Measurements from ENCODE around the gene ZNF81.
"Not testable (repeated sequence)": the region's sequence is repeated elsewhere in the genome, so short reads cannot be mapped to it uniquely, and the experiment has no call there.

The ZNF81 gene

DNA sequence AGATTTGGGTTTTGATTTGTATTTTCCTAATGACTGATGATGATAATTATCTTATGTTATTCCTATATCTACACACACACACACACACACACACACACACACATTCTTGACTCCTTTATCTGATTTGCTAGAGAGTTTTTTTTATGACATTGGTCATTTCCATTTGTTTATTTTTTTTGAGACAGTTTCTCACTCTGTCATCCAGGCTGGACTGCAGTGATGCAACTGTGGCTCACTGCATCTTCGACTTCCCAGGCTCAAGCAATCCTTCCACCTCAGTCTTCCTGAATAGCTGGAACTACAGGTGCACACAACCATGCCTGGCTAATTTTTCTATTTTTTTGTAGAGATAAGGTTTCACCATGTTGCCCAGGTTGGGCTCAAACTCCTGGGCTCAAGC lies 6.7 kb downstream of the ZNF81 start:
- DNase-seq (ENCODE audit: low spot score): no peak

DNA sequence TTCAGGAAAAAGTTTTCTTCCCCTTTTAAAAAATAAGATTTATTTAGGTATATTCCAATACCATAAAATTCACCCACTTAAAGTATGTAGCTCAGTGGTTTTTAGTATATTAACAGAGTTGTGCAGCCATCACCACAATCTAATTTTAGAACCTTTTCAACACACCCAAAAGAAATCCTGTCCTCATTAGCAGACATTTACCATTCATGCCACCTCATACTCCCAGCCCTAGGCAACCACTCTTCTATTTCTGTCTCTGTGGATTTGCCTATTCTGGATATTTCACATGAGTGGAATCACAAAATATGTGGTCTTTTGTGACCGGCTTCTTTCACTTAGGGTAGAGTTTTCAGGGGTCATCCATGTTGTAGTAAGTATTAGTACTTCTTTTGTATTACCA lies 7.4 kb downstream of the ZNF81 start:
- DNase-seq (ENCODE audit: low spot score): no peak

DNA sequence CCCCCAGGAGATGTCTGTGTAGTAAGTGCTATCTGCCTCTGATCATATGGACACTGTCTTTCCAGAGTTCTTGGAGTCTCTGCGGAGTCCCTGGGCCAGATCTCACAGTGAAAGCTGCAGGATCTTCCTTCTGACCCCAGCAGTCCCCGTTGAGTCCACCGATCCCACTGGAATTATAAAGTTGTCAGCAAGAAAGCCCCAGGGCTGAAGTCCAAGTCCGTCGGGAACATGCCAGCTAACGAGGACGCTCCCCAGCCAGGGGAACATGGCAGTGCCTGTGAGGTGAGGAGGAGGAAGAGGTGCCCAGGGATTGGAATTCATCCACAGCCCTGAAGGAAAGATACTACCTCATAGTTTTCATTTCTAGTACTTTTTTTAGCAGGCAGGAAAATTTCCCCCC lies 9.3 kb downstream of the ZNF81 start:
- no peak for DNase-seq (ENCODE audit: low spot score)

DNA sequence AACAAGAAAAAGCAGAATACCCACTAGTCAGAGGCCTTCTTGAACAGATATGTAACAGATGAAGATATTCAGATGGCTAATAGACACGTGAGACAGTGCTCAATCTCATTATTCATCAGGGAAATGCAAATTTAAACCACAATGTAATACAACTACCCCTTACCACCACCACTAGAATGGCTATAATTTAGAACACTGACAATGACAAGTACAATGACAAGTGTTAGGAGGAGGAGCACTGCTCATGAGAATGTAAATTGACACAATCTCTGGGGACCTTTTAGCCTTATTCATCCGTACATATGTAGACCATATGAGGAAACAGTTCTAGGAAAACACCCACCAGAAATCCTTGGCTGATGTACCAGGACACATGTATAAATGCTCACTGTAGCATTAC lies 13.1 kb downstream of the ZNF81 start:
- DNase-seq (ENCODE audit: low spot score): no peak

DNA sequence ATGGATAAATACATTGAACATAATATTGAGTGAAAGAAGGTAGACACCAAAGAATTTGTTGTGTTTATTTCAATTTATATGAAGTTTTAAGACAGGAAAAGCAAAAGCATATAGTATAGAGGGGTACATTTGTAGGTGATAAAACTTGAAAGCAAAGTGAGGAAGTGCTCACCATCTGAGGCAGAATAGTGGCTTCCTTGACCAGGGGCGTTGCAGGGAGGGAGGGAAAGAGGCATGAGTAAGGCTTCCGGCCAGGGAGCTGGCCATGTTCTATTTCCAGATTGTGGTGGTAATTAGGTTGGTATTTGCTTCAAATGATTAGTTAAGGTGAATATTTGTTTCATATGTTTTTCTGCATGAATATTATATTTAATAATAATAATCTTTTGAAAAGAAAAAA lies 13.7 kb downstream of the ZNF81 start:
- not testable (repeated sequence) for DNase-seq (ENCODE audit: low spot score)

DNA sequence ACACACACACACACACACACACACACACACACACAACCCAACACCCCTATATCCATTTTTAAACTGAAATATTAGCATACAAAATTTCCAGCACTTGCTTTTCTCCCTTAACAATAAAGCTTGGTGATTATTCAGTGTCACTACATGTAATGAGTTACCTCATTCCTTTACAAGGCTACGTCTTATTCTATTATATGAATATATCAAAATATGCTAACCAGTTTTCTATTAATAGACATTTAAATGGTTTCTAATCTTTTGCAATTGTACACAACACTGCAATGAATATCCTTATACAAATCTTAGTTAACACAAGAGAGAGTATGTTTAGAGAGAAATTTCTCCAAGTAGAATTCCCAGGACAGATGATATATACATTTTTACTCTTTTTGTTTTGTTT lies 14.2 kb downstream of the ZNF81 start:
- DNase-seq (ENCODE audit: low spot score): no peak

DNA sequence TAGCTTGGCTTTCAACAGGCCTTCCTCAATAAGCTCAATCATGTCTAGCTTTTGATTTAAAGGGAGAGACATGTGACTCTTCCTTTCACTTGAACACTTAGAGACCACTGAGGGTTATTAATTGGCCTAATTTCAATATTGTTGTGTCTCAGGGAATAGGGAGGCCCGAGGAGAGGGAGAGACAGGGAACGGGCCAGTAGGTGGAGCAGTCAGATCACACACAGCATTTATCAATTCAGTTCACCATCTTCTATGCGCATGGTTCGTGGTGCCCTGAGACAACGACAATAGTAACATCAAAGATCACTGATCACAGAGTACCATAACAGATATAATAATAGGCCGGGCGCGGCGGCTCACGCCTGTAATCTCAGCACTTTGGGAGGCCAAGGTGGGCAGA lies 17.8 kb downstream of the ZNF81 start:
- DNase-seq (ENCODE audit: low spot score): peak; percentile 10

DNA sequence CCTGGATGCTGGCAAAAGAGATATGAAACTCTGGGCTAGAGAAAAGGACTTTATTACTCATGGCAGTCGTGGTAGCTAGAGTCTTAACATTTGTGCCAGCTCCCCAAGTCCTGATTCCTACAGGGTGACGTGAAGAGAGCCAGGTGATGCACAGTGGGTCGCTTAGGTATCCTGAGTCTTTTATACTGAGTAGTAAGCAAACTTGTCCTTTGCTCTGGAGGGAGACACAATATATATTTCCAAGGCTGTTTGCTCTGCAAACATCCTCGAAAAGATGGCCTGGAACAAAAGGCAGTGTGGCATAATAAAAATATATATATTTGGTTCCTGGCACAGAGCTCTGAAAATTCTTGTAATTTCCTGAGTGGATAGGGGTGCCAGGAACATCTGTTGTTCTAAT lies 23.0 kb downstream of the ZNF81 start:
- DNase-seq (ENCODE audit: low spot score): no peak

DNA sequence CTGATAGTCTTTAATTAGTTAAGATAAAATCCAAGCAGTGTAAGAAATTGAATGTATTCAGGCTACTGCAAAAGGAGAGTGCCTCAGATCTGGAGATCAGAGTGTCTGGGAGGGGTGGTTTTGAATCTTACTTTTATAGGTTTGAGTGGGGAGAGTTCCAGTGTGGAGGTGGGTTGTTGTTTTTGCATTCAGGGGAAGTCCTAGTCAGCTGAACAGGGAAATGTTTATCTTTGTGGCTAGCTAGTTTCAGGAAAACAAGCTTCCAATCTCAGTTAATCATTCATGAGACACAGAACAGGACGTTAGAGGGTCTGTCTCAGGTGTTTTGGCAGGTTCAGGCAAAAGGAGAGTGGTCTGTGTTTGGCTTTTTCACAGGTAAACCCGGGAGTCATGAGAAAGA lies 26.0 kb downstream of the ZNF81 start:
- DNase-seq (ENCODE audit: low spot score): no peak

DNA sequence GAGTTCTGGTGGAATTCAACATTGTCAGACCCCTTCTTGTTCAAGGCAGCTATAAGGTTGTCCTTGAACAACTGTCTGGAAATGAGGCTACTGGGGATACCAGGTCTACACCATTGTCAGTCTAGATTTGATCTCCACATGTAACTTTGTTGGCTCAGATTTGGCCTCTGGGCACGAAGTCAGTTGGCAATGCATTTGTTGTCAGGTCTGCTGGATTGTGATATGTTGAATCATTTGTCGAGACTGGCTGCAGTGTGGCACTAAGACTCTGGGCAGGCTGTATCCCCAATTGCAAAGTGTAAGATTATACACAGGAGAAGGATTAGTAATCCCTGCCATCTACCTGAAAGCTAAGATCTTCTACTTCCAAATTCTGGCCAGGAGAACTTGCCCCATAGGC lies 26.5 kb downstream of the ZNF81 start:
- DNase-seq (ENCODE audit: low spot score): no peak

DNA sequence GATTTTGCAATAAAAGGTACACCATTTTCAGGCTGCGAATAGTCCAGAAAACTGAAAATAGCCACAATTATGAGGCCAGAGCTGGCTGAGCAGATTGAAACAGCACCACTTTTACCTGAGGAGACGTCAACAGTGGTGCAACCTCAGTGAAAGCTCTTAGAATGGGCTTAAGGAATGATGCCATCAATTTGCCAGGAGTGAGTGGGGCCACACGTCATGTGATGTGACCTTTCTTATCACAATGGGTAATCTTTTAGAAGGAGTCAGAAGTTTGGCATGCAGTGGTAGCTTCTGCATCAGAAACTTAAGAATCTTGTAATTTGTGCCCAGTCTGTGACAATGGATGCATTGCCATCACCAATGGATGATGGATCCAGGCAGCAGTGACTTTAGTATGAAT lies 27.6 kb downstream of the ZNF81 start:
- DNase-seq (ENCODE audit: low spot score): no peak

DNA sequence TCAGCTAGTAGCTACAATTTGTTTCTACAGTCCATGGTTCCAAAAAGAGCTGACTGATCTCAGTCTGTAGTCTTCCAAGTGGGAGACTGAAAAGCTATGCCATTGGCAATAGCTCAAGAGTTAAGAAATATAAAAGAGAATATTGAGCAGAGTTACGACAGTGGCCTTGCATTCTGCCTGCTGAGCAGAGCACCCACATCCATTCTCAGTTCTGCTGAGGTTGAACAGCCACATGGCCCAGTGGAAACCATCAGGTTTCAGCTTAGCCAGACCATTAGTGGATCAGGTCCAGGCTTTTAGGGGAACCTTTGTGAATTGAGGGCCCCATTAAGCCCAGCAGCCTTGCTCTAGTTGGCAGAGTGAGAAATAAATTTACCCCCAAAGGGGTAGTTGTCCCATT lies 28.1 kb downstream of the ZNF81 start:
- DNase-seq (ENCODE audit: low spot score): no peak

DNA sequence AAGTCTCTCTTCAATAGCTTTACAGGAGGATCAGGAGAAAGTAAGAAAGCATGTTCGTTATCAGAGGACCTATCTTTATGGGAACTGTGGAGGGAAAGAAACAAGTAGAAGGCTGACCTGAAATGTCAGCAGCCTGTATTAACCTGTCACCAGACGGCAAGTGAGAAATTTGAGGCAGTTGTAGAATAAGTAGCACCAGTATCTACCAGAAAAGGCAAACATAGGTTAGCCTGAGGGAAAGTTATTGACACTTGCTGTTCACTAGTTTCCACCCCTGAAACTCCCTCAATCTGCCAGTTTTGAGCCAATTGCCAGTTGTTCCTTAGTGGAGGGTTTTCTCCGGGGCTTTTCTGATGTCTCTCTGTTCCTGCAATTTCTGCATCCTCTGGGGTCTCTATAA lies 36.4 kb downstream of the ZNF81 start:
- DNase-seq (ENCODE audit: low spot score): no peak

DNA sequence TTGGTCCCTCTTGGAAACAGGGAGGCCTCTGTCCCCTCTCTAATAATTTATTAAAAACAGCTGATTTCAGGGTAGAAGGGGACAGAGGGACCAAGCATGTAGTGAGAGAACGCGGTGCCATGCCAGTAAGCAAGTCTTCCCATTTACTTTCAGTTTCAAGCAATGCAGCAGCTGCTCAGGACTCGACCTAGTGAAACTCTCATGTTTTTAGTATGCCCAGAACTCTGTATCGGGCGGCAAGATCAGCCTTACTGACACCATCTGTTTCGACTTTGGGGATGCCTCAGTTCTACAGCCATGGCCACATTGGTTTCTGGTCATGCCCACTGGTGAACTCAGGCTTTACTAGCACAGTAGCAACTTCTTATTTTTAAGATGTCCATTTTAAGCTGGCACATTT lies 40.6 kb downstream of the ZNF81 start:
- DNase-seq (ENCODE audit: low spot score): no peak

DNA sequence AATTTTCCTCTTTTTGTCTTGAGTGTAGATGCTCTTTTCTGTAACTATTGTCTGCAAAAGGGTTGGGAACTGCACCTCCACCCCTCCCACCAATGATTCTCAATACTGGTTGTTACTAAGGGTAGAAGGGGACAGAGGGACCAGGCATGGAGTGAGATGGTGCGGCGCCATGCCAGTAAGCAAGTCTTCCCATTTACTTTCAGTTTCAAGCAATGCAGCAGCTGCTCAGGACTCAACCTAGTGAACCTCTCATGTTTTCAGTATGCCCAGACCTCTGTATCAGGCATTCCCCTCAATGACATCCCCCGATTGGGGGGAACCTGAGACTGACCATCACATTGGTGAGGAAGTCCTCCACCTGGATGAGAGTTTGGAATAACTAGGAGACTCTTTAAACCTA lies 41.5 kb downstream of the ZNF81 start:
- no peak for DNase-seq (ENCODE audit: low spot score)

DNA sequence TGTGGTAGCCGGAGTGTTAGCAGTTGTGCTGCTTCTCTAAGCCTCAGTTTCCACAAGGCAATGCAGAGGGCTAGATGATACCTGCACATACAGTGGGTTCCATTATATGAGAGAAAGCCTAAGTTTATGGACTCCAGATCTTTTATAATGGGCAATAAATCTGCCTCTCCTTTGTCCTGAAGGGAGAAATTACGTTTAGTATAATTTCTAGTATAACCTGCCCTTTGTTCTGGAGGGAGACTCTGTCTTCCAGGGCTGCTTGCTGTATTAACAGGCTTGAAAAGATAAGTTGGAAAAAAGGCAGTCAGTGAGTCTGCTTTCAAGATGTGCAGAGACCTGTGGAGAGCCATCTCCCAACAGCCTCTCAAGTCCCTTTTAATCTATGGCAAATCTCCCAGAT lies 42.8 kb downstream of the ZNF81 start:
- no peak for DNase-seq (ENCODE audit: low spot score)

DNA sequence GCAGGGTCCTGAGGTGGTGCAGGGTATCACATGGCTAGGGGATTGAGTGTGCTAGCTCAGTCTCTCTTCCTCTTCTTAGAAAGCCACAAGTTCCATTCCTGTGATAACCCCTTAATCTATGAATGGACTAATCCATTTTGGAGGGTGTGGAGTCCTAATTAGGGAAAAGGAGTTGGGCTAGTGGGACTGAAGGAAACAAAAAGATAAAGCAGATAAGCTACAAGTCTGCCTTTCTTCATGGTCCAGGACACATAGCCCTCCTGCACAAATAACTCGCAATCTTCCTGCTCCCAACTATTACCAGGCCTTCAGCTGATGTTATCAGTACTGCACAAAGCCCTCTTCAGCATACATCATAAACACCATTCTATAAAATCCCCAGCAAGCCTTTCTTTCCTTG lies 44.2 kb downstream of the ZNF81 start:
- peak; percentile 51 for DNase-seq (ENCODE audit: low spot score)

DNA sequence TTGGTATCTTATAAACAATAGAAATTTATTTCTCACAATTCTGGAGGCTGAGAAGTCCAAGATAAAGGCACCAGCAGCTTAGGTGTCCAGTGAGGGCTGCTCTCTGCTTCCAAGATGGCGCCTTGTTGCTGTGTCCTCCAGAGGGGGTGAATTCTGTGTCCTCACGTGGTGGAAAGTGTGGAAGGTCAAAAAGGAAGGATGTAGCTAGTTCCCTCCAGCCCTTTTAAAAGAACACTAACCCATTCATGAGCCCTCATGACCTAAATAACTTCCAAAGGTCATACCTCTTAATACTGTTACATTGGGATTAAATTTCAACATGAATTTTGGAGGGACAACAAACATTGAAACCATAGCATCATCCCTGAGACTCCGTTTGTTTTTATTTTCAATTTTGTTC lies 48.8 kb downstream of the ZNF81 start:
- no peak for DNase-seq (ENCODE audit: low spot score)

DNA sequence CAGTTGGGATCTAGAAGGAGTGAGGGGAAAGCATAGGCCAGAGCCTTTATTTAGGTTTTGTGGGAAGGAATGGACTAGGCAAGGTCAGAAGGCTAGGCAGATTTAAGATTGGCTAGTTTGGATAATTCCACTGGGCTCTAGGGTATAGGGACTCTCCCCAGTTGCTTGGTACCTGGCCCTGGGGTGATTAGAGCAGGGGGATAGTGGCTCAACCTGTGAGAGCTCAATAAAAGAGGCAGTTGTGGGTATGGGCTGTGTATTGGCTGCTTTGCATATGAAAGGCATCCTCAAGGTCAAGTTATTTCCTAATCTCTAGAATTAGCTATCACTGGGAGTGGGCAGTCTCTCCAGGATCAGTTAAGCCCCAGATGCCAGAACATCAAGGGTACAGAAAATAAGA lies 61.3 kb downstream of the ZNF81 start:
- DNase-seq (ENCODE audit: low spot score): no peak

DNA sequence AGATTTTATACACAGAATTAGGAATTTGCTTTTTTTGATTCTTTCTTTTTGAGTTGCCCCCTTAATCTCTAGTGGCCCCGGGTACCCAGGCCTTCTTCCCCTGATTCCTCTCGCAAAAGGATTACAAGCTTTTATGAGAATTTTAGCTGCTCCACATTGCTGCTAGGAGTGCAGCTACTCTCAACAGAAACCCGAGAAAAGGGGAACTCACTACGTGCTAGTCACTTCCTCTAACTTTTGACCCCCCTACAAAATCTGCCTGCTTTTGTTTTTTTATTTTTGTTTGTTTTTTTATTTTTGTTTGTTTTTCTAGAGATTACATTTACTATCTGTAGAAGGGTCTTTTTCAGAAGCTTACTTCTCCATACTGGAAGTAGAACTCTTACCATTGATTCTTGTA lies 64.1 kb downstream of the ZNF81 start:
- no peak for DNase-seq (ENCODE audit: low spot score)

DNA sequence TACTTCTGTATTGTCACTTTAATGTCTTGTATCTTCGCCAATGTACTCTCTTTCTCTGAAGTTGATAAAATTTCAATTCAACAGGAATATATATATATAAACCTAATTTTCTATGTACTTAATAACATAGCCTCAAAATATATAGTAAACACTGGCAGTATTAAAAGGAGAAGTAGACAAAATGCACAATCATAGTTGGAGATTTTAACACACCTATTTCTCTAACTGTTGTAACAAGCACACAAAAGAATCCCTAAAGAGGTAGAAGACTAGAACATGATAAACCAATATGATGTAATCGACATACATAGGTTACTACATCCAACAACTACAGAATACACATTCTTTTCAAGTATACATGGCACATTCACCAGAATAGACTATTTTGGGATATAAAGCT lies 65.5 kb downstream of the ZNF81 start:
- DNase-seq (ENCODE audit: low spot score): no peak

DNA sequence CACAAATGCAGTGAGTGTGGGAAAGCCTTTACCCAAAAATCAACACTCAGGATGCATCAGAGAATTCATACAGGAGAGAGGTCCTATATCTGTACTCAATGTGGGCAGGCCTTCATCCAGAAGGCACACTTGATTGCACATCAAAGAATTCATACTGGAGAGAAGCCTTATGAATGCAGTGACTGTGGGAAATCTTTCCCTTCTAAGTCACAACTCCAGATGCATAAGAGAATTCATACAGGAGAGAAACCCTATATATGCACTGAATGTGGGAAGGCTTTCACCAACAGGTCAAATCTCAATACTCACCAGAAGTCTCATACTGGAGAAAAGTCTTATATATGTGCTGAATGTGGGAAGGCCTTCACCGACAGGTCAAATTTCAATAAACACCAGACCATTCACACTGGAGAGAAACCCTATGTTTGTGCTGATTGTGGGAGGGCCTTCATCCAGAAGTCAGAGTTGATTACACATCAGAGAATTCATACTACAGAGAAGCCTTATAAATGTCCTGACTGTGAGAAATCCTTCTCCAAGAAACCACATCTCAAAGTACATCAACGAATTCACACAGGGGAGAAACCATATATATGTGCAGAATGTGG lies 79.3 kb downstream of the ZNF81 start:
- DNase-seq (ENCODE audit: low spot score): no peak

DNA sequence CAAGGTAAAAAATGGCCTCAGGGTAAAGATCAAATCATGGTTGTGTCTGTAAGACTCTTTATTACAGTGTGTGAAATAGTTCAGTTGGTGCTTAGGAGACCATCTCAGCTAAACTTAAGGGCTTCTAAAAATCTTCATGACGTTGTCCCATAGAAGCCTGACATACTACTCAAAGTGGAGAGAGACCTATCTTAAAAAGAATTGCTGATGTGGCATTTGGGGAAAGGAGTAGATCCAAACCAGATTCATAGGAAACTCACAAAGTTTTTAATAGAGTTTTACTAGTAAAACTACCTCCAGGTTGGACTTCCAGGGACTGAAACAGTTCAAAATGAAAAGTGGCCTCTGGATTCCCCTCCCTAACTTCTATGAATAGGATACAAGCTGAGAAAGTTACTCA lies 81.6 kb downstream of the ZNF81 start:
- DNase-seq (ENCODE audit: low spot score): no peak

DNA sequence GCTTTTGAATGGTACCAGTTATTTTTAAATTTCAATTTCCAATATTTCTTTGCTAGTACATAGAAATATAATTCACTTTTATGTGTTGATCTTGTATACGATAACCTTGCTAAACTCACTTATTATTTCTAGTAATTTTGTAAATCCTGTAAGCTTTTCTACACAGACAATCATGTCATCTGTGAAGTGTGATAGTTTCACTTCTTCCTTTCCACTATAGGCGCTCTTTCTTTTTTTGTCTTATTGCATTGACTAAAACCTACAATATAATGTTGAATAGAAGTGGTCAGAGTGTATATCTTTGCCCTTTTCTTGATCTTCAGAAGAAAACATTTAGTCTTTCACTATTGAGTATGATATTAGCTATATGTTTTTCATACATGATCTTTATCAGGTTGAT lies 90.5 kb downstream of the ZNF81 start:
- DNase-seq (ENCODE audit: low spot score): no peak

DNA sequence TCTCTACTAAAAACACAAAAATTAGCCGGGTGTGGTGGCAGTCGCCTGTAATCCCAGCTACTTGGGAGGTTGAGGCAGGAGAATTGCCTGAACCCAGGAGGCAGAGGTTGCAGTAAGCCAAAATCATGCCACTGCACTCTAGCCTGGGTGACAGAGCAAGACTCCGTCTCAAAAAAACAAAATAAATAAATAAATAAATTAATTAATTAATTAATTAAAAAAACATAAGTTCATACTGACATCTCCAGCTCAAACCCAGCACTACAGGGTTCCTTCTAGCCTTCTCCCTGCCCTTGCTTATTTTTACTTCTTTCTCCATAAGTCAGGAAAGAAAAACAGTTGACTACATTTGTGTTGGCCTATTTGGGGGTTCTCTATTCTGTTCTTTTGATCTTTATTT lies 95.3 kb downstream of the ZNF81 start:
- not testable (repeated sequence) for DNase-seq (ENCODE audit: low spot score)

All from SK-N-DZ (cell line).